Stimulated activated CD4-positive, alpha-beta T cell treated with anti-CD3 and anti-CD28 coated beads, Interleukin-15, amount 100 ng/mL, for 1 hour (primary cell): Measurements from ENCODE around the gene PPP2R3A.
"Not testable (repeated sequence)": the region's sequence is repeated elsewhere in the genome, so short reads cannot be mapped to it uniquely, and the experiment has no call there.

Experiments
- DNase-seq, 2 donors: peaks; one replicate each; pipeline ENCODE4 v3.0.0-alpha.2; 2020; ENCODE audit warnings: low read depth in 1 of 2, low spot score in 1 of 2

Gene PPP2R3A

GRCh38 chr3:136192195-136192594 lies 226.7 kb downstream of the PPP2R3A start:
- DNase-seq: not testable (repeated sequence)

GRCh38 chr3:136192831-136193230 lies 227.3 kb downstream of the PPP2R3A start:
- no peak for DNase-seq

- no peak for DNase-seq
Measured at GRCh38 chr3:136193278-136194054, 227.9 kb downstream of the PPP2R3A start.

DNA sequence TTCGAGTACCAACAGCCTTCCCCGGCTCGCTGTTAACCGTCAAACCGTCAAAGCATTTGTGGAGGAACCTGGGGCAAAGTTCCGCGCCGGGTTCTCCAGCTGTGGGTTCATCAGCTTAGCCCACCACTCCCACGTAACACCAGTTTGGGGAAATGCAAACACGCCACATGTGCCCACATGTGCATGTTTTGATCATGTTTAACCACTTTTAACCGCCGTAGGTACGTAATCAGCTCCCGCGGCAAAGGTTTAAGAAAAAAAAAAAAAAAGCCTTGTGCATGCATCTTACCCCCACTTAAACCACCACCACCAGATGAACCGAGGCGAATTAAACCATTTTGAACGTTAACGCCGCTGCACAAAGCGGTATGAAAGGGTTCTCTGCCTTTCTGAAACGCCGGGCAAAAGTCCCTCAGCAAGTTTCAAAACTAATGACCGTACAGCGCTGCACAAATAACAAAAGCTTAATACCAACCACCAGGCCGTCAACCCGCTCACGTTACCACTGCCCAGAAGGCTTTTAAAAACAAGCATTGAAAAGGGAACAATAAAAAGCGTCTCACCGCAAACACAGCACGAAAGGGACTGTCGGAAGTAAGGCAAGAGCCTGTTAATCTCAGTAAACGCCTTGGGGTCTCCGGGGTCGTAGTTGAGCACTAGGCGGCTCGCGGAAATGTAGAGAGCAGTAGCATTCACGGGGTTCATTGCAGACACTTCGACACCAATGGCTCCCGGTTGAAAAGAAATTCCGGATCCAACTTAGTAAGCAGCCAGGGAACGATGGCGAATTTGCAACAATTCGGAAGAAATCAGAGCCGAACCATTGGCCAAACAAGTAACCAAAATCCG lies 229.1 kb downstream of the PPP2R3A start:
- peak; percentile 11 to 33 for DNase-seq

DNA sequence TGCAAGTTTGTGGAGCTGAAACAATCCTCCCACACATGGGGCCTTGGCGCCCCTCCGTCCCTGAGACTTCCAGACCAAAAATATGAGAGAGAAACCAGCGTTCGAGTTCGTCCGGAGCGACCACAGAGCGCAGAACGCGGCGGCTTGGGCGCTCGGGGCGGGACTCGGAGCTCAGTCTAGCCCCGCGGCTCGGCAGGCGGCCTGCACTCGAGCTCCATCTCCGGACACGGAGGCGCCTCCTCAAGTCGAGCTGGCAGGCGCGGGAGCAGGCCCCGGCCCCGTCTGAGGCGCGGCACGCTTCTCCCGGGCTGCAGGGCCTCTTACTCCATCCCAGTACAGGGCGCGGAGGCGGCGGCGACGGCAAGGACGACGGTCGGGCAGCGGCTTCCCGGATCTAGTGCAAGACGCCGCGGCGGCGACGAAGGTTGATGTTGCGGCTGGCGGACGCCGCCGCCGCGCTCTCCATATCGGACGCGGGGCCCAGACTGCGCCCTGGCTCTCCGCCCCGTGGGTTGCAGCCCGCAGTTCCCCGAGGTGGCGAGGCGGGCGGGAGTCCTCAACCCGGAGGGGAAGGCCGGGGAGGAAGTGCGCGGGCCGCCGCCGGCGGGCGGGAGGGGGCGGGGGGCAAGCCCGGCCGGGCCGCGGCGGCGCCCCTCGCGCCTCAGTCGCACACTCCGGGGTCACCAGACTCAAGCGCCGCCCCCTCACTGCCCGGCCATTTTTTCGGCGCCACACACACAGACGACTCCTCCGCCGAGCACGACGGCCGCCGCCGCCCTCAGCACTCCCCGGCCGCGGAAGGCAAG lies 229.9 kb downstream of the PPP2R3A start:
- peak in 1 of 2 donors; percentile 59 for DNase-seq

- no peak for DNase-seq
Measured at GRCh38 chr3:136196064-136196400, 230.5 kb downstream of the PPP2R3A start, which contains the start of gene MSL2. TSS of gene MSL2 (minus strand) at chr3:136196335. CDS start at chr3:136195113, 1,222 bp downstream.

DNA sequence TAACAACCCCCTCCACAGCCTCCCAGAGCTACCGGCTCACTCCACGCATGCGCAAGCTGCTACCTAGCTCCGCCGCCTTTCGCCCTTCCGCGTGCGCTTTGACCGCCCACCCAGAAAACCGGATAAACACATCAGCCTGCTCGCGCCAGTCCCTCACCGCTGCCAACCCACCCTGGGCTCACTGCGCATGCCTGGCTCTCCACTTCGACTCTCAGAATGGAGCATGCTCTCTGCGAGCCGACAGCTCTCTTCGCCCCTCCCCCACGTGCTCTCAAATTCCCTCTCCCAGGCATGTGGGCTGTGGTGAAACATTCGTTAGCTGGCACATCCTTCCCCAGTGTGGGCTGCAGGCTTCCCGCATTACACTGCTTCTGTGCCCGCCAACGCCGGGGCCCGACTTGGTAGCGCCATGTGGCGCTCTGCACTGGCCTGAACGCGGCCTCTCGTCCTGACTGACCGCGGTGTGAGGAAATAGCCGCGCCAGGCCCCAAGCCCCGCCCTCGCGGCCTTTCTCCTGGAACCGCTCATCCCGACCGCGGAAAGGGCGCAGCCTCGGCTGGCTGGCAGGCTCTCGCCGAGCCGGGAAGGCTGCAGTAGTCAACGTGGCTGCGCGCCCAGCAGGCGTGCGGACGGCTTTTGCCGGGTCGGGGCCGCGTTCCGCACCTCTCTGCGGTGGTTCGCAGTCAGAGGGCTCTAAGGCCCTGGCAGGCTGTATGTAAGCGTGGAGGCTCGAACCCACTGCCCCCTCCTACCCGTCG lies 231.1 kb downstream of the PPP2R3A start:
- peak; percentile 97 to 99 for DNase-seq

GRCh38 chr3:136197159-136197793 lies 231.7 kb downstream of the PPP2R3A start:
- DNase-seq: no peak
